HG03442 (cell line): ENCODE data around the gene MNT.

Experiments used
- ATAC-seq: cut with Tn5 transposase; IDR thresholded peaks from one replicate; pipeline ENCODE4 v1.9.1; 2021; ENCODE audit warnings: mild to moderate bottlenecking, moderate library complexity; ENCODE audit not compliant: unreplicated experiment

MNT gene

DNA sequence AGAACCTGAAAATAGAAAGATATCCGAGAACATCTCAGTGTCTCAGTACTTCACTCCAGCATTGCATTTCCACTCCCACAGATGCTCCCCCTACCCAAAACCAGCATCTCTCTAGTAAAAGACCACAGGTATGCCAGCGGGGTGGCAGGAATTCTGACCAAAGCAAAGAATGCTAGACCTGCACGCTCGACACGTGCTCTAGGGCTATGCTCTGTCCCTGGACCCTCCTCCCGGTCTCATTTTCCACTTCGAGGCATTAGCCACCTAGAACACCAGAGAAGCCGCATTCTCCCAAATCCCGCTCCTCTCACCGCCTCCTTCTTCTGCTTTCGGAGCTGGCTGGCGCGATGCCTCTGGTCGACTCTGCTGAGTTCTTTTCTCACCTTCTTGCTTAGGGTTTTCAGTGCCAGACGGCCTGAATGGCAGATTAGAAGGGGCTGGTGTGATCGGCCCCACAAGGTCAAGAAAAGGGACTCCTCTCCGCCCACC, 65.1 kb downstream of the MNT start:
- ATAC-seq: no peak
